ENCODE data around the gene AEBP2.

GRCh38 chr12:19409376-19409775, 29.9 kb upstream of the AEBP2 start:
- TF ChIP-seq POLR2AphosphoS5 (IDR thresholded peaks at IDR 0.05; ENCODE audit: borderline replicate concordance, low read depth, low read length) (no peak), EZH2 (IDR thresholded peaks at IDR 0.05) (no peak)
